GM10248 (cell line): ENCODE measurements around the gene INSRR.

Source experiments
- CTCF ChIA-PET: fragments of 300-600 bp; sonication (Branson Sonifier 250); formaldehyde crosslinking; extraction: SDS; loops from one replicate; lab custom pipeline; 2021; ENCODE audit warnings: antibody characterized with exemption; lab: Yijun Ruan, JAX
- POLR2A ChIA-PET: fragments of 350-650 bp; sonication (Branson Sonifier 250); formaldehyde crosslinking; extraction: SDS; loops from one replicate; lab custom pipeline; 2020; ENCODE audit warnings: antibody characterized with exemption; lab: Yijun Ruan, JAX
- DNase-seq: peaks from one replicate; pipeline ENCODE4 v3.0.0; 2012; ENCODE audit errors: extremely low spot score
- CTCF ChIP-seq: IDR thresholded peaks from 2 replicates; pipeline ENCODE4 v1.5.1; 2012; ENCODE audit warnings: mild to moderate bottlenecking, low read depth; ENCODE audit errors: extremely low read depth, missing control alignments, control extremely low read depth

The INSRR gene

GRCh38 chr1:156903328-156904091, 44.6 kb upstream of the INSRR start:
- no peak for DNase-seq
- POLR2A ChIA-PET = no interaction called here
- CTCF ChIA-PET = interaction anchor here (1.2 kb wide), 1 partner anchor 214 kb away, joined by 3 read pairs; no protein-coding TSS in a partner anchor
- no peak for TF ChIP-seq CTCF

GRCh38 chr1:156901966-156902915, 43.3 kb upstream of the INSRR start:
- DNase-seq = no peak
- TF ChIP-seq CTCF = no peak
- ChIA-PET POLR2A (no interaction called here), CTCF (interaction anchor here (1.2 to 5.0 kb wide), 5 partner anchors 8 to 275 kb away, joined by 3 to 31 read pairs (median 3); partner anchors contain the start of gene PEAR1)

- ChIA-PET CTCF (interaction anchor here (1.2 to 5.0 kb wide), 4 partner anchors 9 to 274 kb away, joined by 3 to 31 read pairs (median 4); partner anchors contain the start of gene PEAR1), POLR2A (no interaction called here)
- DNase-seq = no peak
- TF ChIP-seq CTCF = no peak
Measured at GRCh38 chr1:156901590-156901900, 42.6 kb upstream of the INSRR start.

- CTCF ChIA-PET = interaction anchor here (1.2 to 5.0 kb wide), 3 partner anchors 9 to 274 kb away, joined by 3 to 31 read pairs (median 5); partner anchors contain the start of gene PEAR1
- no peak for TF ChIP-seq CTCF
- POLR2A ChIA-PET = no interaction called here
- no peak for DNase-seq
Measured at GRCh38 chr1:156900896-156901589, 42.1 kb upstream of the INSRR start.

GRCh38 chr1:156899956-156900718, 41.2 kb upstream of the INSRR start:
- ChIA-PET POLR2A (no interaction called here), CTCF (interaction anchor here (2.2 to 5.0 kb wide), 2 partner anchors 9 to 37 kb away, joined by 5 to 31 read pairs; partner anchors contain the start of gene PEAR1)
- no peak for DNase-seq
- no peak for TF ChIP-seq CTCF
